Measurements from ENCODE around the gene ICE2.

GRCh38 chr15:60469893-60470641 lies 8.9 kb downstream of the ICE2 start:
- TF ChIP-seq, protein P1, sequence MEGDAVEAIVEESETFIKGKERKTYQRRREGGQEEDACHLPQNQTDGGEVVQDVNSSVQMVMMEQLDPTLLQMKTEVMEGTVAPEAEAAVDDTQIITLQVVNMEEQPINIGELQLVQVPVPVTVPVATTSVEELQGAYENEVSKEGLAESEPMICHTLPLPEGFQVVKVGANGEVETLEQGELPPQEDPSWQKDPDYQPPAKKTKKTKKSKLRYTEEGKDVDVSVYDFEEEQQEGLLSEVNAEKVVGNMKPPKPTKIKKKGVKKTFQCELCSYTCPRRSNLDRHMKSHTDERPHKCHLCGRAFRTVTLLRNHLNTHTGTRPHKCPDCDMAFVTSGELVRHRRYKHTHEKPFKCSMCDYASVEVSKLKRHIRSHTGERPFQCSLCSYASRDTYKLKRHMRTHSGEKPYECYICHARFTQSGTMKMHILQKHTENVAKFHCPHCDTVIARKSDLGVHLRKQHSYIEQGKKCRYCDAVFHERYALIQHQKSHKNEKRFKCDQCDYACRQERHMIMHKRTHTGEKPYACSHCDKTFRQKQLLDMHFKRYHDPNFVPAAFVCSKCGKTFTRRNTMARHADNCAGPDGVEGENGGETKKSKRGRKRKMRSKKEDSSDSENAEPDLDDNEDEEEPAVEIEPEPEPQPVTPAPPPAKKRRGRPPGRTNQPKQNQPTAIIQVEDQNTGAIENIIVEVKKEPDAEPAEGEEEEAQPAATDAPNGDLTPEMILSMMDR (IDR thresholded peaks at IDR 0.05): no peak
- TF ChIP-seq POLR2AphosphoS5 (IDR thresholded peaks at IDR 0.05) (no peak), POLR2A (IDR thresholded peaks at IDR 0.05) (no peak)
